K562 (cell line): Measurements from ENCODE around the gene TMEM95. TPM values are rescaled to one million over a fixed set of nuclear protein-coding genes. Genes with fewer than 3 reads are reported as not detected.

ENCODE experiments used
- ATAC-seq: fragments of 200-7000 bp; cut with Tn5 transposase; 3 replicates; pipeline ENCODE4 v1.9.1; 2020; ENCODE audit warnings: moderate library complexity
- BruUV-seq: library from RNA; stranded (reverse); fragments of 400-500 nt; replicated peaks from 2 replicates; lab custom pipeline; 2021; lab: Mats Ljungman, UMichigan
- CTCF ChIA-PET: fragments of 300-600 bp; formaldehyde crosslinking; extraction: SDS; loops from one replicate; lab custom pipeline; 2021; ENCODE audit warnings: low intra/inter-chr PET ratio; lab: Yijun Ruan, JAX
- POLR2A ChIA-PET: fragments of 300-600, 350-650 bp; sonication (Branson Sonifier 250); formaldehyde crosslinking; extraction: SDS; loops from one replicate; lab custom pipeline; 2021; ENCODE audit warnings: antibody characterized with exemption, inconsistent platforms; lab: Yijun Ruan, JAX
- DNase-seq, 4 experiments: peaks; one replicate each; pipeline versions ENCODE4 v3.0.0 to v3.0.0-alpha.2; 2011 to 2018; ENCODE audit warnings: low spot score in 3 of 4, mixed read lengths in 3 of 4; ENCODE audit errors: extremely low read depth in 1 of 4
- FAIRE-seq: peaks from 2 replicates; lab custom pipeline; 2011; peaks lifted over from hg19 to GRCh38; lab: Jason Lieb, UNC
- H2AFZ ChIP-seq: 2 replicates; pipeline ENCODE4 v1.6.0; 2011; ENCODE audit warnings: low read depth, low read length, control low read depth, inconsistent platforms
- H3K27ac ChIP-seq: fragments of 200-600 bp; 3 replicates; pipeline ENCODE4 v1.8.0; 2011; ENCODE audit warnings: low read depth, mild to moderate bottlenecking, control low read depth, inconsistent platforms, low read length, moderate library complexity, mixed read lengths; ENCODE audit errors: extremely low read depth
- H3K27me3 ChIP-seq, 2 experiments: fragments of 300-600 bp in 1 of 2; 2 replicates in 1 of 2; 3 replicates in 1 of 2; pipeline versions ENCODE4 v1.6.0 to v1.8.0; 2011; ENCODE audit warnings: inconsistent platforms in 2 of 2, low read length in 2 of 2, mild to moderate bottlenecking in 1 of 2, mixed read lengths in 1 of 2, moderate library complexity in 1 of 2; ENCODE audit not compliant: control insufficient read depth in 2 of 2, insufficient read depth in 2 of 2
- H3K36me3 ChIP-seq: fragments of 300-600 bp; 3 replicates; pipeline ENCODE4 v1.8.0; 2011; ENCODE audit warnings: mild to moderate bottlenecking, low read length, inconsistent platforms; ENCODE audit not compliant: control insufficient read depth, insufficient read depth
- H3K4me1 ChIP-seq, 2 experiments: fragments of 200-600 bp in 1 of 2; replicated peaks in 1 of 2; 2 replicates in 1 of 2; 3 replicates in 1 of 2; pipeline versions ENCODE4 v1.5.1 to v1.8.0; 2011; ENCODE audit warnings: inconsistent platforms in 2 of 2, low read length in 2 of 2, mild to moderate bottlenecking in 1 of 2, mixed read lengths in 1 of 2, moderate library complexity in 1 of 2; ENCODE audit not compliant: control insufficient read depth in 2 of 2, insufficient read depth in 2 of 2
- H3K4me2 ChIP-seq: 2 replicates; pipeline ENCODE4 v1.6.1; 2011; ENCODE audit warnings: low read length, control low read depth, inconsistent platforms, mixed read lengths; ENCODE audit not compliant: insufficient read depth
- H3K4me3 ChIP-seq: fragments of 200-600 bp; sonication (generic), shearing (Covaris generic); 2 replicates; pipeline ENCODE4 v1.5.1; 2016; ENCODE audit warnings: control low read depth, inconsistent platforms
- H3K79me2 ChIP-seq: fragments of 200-600 bp; 3 replicates; pipeline ENCODE4 v1.8.0; 2011; ENCODE audit warnings: low read length, inconsistent platforms; ENCODE audit not compliant: control insufficient read depth, insufficient read depth
- H3K9ac ChIP-seq, 2 experiments: 2 replicates each; pipeline versions ENCODE4 v1.6.0 to v1.6.1; 2011; ENCODE audit warnings: low read depth in 2 of 2, low read length in 2 of 2, control low read depth in 1 of 2, inconsistent platforms in 1 of 2, mild to moderate bottlenecking in 1 of 2, mixed read lengths in 1 of 2; ENCODE audit not compliant: insufficient read depth in 1 of 2
- H3K9me1 ChIP-seq: one replicate; pipeline ENCODE4 v1.6.0; 2011; ENCODE audit warnings: inconsistent platforms, mild to moderate bottlenecking, low read length, moderate library complexity; ENCODE audit not compliant: control insufficient read depth, insufficient read depth
- H3K9me3 ChIP-seq: replicated peaks from 2 replicates; pipeline ENCODE4 v1.5.1; 2011; ENCODE audit warnings: low read depth, low read length, inconsistent platforms; ENCODE audit not compliant: control insufficient read depth, insufficient read depth
- H4K20me1 ChIP-seq: replicated peaks from 2 replicates; pipeline ENCODE4 v1.6.1; 2011; ENCODE audit warnings: low read length, inconsistent platforms, mixed read lengths; ENCODE audit not compliant: control insufficient read depth, insufficient read depth
- TCF3 ChIP-seq: sonication (generic); formaldehyde crosslinking; IDR thresholded peaks from 2 replicates; pipeline ENCODE4 v1.4.0; 2020; ENCODE audit warnings: mild to moderate bottlenecking, missing genetic modification reagents
- WGBS: fragments of 100-300 bp; shearing (Covaris generic); methylation state at CpG from one replicate; pipeline ENCODE4 v1.1.6; 2016; ENCODE audit warnings: low coverage, mixed read lengths; ENCODE audit not compliant: insufficient coverage; ENCODE audit errors: missing lambda C conversion rate; 5-methylcytosine and 5-hydroxymethylcytosine counted together
- in situ Hi-C: fragments of 300-500 bp; cut with MboI; formaldehyde crosslinking; loops from 4 replicates; pipeline ENCODE4 v1.15.0; 2018; ENCODE audit warnings: inconsistent platforms, mixed read lengths
- intact Hi-C: fragments of 100-400 bp; cut with micrococcal nuclease; formaldehyde crosslinking; loops from 2 replicates; pipeline ENCODE4 v1.14.2; 2022
- polyA plus RNA-seq, 8 experiments: library from polyadenylated mRNA; depleted of rRNA in 4 of 8; stranded (reverse) in 5 of 8; unstranded in 3 of 8; fragments of >200 nt; fragmentation: Nextera tagmentation in 2 of 8; fragmentation: Illumina TruSeq in 1 of 8; extraction: Ambion mirVana in 2 of 8; extraction: Trizol in 1 of 8; gene quantifications; 2 replicates each; pipeline versions ENCODE4 v1.2.1 to v1.2.3, GENCODE V29; 2011 to 2014; ENCODE audit warnings: inconsistent platforms in 1 of 8, missing spikeins in 1 of 8
- total RNA-seq, 7 experiments: library from RNA; depleted of rRNA in 6 of 7; stranded (reverse); fragments of >200 nt in 6 of 7; fragmentation: Illumina TruSeq in 2 of 7; extraction: Trizol in 2 of 7; gene quantifications; 2 replicates each; pipeline versions ENCODE4 v1.2.1 to v1.2.3, GENCODE V29; 2011 to 2021; ENCODE audit warnings: low replicate concordance in 1 of 7
- TF ChIP-seq, protein P1 (sequence below): sonication (generic); formaldehyde crosslinking; IDR thresholded peaks from 2 replicates; pipeline ENCODE4 v1.8.1; 2023; ENCODE audit warnings: mild to moderate bottlenecking, missing genetic modification reagents
- TF ChIP-seq, protein P2 (sequence below): fragments of 250-450 bp; sonication (Bioruptor Pico); IDR thresholded peaks from 2 replicates; pipeline ENCODE4 v1.5.0; 2021
- TF ChIP-seq, protein P3 (sequence below): fragments of 250-450 bp; sonication (Bioruptor Pico); IDR thresholded peaks from 2 replicates; pipeline ENCODE4 v1.9.0; 2021; ENCODE audit warnings: mild to moderate bottlenecking, inconsistent platforms

The TMEM95 gene
- total and polyA plus RNA-seq, 9 of the 15 experiments (the other 6 are each of a cell fraction or from before 2014, with no cell fraction given), result not detected

DNA sequence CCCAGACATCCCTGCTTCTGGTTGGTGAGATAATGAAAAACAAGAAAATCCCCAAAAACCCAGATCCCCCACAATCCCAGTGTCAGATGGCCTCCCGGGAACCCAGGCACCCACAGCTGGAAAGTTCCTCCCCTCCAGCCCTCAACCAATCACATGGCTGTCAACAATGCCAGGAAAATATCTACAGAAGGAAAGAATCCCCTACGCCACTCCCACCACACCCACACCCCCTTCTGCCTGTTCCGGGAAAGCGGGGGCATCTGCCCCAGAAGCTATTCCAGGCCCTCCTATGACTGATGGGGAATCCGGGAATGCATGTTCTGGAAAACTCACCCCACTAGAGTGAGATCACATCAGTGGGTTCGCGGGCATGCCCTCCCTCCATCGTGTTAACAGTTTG lies 1.8 kb downstream of the TMEM95 start:
- H3K4me2 ChIP-seq, result no peak overlapping the region
- ATAC-seq (no peak), DNase-seq (no peak), FAIRE-seq (no peak)
- no peak overlapping the region for H2AFZ ChIP-seq
- H3K27me3 ChIP-seq, result no peaks in the 10 kb centered on the region
- BruUV-seq, result no TSS peak
- 51% methylated on average over 5 of the region's 8 CpGs for WGBS
- H3K9me1 ChIP-seq, result no peaks in the 10 kb centered on the region
- no peak overlapping the region for H3K9ac ChIP-seq
- no peak overlapping the region for H3K4me3 ChIP-seq
- TF ChIP-seq TCF3 (CRISPR knock-in tag), result no peak
- TF ChIP-seq, protein P1, sequence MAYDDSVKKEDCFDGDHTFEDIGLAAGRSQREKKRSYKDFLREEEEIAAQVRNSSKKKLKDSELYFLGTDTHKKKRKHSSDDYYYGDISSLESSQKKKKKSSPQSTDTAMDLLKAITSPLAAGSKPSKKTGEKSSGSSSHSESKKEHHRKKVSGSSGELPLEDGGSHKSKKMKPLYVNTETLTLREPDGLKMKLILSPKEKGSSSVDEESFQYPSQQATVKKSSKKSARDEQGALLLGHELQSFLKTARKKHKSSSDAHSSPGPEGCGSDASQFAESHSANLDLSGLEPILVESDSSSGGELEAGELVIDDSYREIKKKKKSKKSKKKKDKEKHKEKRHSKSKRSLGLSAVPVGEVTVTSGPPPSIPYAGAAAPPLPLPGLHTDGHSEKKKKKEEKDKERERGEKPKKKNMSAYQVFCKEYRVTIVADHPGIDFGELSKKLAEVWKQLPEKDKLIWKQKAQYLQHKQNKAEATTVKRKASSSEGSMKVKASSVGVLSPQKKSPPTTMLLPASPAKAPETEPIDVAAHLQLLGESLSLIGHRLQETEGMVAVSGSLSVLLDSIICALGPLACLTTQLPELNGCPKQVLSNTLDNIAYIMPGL, result no peak
- TF ChIP-seq, protein P2, sequence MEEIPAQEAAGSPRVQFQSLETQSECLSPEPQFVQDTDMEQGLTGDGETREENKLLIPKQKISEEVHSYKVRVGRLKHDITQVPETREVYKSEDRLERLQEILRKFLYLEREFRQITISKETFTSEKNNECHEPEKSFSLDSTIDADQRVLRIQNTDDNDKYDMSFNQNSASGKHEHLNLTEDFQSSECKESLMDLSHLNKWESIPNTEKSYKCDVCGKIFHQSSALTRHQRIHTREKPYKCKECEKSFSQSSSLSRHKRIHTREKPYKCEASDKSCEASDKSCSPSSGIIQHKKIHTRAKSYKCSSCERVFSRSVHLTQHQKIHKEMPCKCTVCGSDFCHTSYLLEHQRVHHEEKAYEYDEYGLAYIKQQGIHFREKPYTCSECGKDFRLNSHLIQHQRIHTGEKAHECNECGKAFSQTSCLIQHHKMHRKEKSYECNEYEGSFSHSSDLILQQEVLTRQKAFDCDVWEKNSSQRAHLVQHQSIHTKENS (CRISPR knock-in tag), result no peak
- TF ChIP-seq, protein P3, sequence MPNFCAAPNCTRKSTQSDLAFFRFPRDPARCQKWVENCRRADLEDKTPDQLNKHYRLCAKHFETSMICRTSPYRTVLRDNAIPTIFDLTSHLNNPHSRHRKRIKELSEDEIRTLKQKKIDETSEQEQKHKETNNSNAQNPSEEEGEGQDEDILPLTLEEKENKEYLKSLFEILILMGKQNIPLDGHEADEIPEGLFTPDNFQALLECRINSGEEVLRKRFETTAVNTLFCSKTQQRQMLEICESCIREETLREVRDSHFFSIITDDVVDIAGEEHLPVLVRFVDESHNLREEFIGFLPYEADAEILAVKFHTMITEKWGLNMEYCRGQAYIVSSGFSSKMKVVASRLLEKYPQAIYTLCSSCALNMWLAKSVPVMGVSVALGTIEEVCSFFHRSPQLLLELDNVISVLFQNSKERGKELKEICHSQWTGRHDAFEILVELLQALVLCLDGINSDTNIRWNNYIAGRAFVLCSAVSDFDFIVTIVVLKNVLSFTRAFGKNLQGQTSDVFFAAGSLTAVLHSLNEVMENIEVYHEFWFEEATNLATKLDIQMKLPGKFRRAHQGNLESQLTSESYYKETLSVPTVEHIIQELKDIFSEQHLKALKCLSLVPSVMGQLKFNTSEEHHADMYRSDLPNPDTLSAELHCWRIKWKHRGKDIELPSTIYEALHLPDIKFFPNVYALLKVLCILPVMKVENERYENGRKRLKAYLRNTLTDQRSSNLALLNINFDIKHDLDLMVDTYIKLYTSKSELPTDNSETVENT, result no peak
- TF ChIP-seq, all 486 proteins: peak for 0
- ChIA-PET POLR2A (interaction anchor here (1.2 to 1.6 kb wide), 2 partner anchors 45 to 129 kb away, joined by 3 to 7 read pairs; no protein-coding TSS in a partner anchor), CTCF (interaction anchor here (1.7 kb wide), 1 partner anchor 203 kb away, joined by 9 read pairs; no protein-coding TSS in a partner anchor)
- Histone ChIP-seq H3K27ac (no peak overlapping the region), H4K20me1 (no peaks in the 10 kb centered on the region), H3K4me1 (peaks cover 0 to 31% of the 10 kb centered on the region in 2 experiments; a peak in 3 of 5 replicates), H3K79me2 (no peaks in the 10 kb centered on the region; the same call in 2 of the 3 replicates), H3K9me3 (no peaks in the 10 kb centered on the region), H3K36me3 (no peaks in the 10 kb centered on the region)
- in situ Hi-C loops (loop anchor here (10.0 kb wide), 1 partner anchor 198 kb away; the partner anchor contains the start of gene TNFSF13), intact Hi-C loops (loop anchor here (5.0 kb wide), 2 partner anchors 146 to 206 kb away; partner anchors contain the start of gene SENP3)
